HG03025 (cell line): ENCODE results near the gene TAS2R3.
"Not testable (repeated sequence)": the region's sequence is repeated elsewhere in the genome, so short reads cannot be mapped to it uniquely, and the experiment has no call there.

ENCODE experiments used
- ATAC-seq: cut with Tn5 transposase; IDR thresholded peaks from one replicate; pipeline ENCODE4 v1.9.1; 2021; ENCODE audit warnings: mild to moderate bottlenecking, moderate library complexity; ENCODE audit not compliant: unreplicated experiment, low FRiP score

The TAS2R3 gene

GRCh38 chr7:141763797-141764196, at the start of gene TAS2R3:
TSS of gene TAS2R3 (plus strand) at chr7:141764097. CDS start at chr7:141764159, 62 bp downstream.
- no peak for ATAC-seq

GRCh38 chr7:141714571-141714970, 49.3 kb upstream of the TAS2R3 start:
- ATAC-seq = no peak

- no peak for ATAC-seq
Measured at GRCh38 chr7:141715018-141715417, 48.9 kb upstream of the TAS2R3 start.

- ATAC-seq = no peak
Measured at GRCh38 chr7:141715794-141716689, 47.9 kb upstream of the TAS2R3 start.

GRCh38 chr7:141717450-141717849, 46.4 kb upstream of the TAS2R3 start:
- ATAC-seq = no peak

GRCh38 chr7:141722529-141722928, 41.4 kb upstream of the TAS2R3 start:
- no peak for ATAC-seq

GRCh38 chr7:141729020-141729419, 34.9 kb upstream of the TAS2R3 start:
- no peak for ATAC-seq

GRCh38 chr7:141731476-141732149, 32.3 kb upstream of the TAS2R3 start:
- ATAC-seq = no peak

- ATAC-seq = no peak
Measured at GRCh38 chr7:141737118-141737835, 26.6 kb upstream of the TAS2R3 start.

DNA sequence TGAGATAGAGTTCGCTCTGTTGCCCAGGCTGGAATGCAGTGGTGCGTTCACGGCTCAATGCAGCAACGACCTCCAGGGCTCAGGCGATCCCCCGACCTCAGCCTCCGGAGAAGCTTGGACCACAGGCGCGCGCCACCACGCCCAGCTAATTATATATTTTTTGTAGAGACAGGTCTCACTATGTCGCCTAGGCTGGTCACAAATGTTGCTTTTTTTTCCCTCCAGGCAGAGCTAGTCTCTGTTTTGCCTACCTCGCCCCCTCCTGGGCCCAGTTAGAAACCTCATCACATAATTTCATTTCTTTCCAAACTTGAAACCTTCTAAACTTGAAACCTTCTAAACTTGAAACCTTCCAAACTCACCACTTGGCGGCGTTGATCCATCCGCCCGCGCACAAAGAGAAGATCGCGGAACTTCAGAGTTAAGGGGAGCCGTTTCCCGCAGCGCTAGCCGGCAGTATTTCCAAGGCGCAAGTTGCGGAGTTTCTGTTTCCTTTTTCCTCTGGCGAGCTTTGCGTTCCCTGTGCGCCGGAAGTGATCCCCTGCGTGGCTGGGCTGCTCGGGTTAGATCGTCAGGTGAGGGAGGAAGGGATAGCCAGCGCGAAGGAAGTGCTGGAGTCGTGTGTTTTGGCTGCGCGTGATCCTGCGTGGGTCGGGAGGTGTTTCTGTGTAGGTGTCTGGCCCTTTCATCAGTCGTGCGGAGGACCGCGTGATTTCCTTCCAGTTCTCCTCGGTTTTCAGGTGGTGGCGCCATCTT, 25.9 kb upstream of the TAS2R3 start, which contains the start of gene SSBP1:
SSBP1 (plus strand) TSS at position 523 of the 756 bp plus-strand sequence. CDS start 809 bp downstream, outside the sequence.
- peak; percentile 93 for ATAC-seq

GRCh38 chr7:141738592-141739013, 25.3 kb upstream of the TAS2R3 start:
- no peak for ATAC-seq

- ATAC-seq = no peak
Measured at GRCh38 chr7:141739250-141739649, 24.6 kb upstream of the TAS2R3 start.

DNA sequence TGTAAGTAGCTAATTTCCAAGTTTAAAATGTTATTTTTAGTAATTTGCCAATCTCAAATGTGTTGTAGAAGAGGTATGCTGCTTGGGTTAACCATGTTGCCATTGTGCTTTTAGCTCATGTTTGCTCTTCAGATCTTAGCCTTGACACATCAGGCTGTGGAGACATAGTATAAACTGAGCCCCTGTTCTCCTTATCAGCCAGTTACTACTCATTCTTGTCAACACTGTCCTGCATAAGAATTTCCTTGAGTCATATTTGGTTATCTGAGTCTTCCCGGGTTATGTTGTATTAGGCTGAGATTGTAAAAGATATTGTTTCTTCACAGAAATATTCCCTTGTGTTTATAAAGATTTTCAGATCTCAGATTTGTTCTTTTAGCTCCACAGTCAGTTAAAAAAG, 21.7 kb upstream of the TAS2R3 start:
- no peak for ATAC-seq

GRCh38 chr7:141744131-141744530, 19.8 kb upstream of the TAS2R3 start:
- no peak for ATAC-seq

GRCh38 chr7:141748396-141748795, 15.5 kb upstream of the TAS2R3 start:
- ATAC-seq = no peak

DNA sequence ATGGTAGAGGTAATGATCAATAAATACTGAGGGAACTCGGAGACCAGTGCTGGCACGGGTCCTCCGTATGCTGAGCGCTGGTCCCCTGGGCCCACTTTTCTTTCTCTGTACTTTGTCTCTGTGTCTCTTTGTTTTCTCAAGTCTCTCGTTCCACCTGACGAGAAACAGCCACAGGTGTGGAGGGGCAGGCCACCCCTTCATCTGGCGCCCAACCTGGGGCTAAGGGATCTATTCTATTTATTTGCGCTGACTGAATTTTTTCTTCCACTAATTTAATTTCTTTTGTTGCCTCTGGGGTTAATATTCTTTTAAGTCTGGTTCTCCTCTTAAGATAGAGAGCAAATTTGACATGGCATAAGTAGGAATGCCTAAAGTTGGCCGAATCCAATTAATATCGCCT, 12.0 kb upstream of the TAS2R3 start:
- not testable (repeated sequence) for ATAC-seq

DNA sequence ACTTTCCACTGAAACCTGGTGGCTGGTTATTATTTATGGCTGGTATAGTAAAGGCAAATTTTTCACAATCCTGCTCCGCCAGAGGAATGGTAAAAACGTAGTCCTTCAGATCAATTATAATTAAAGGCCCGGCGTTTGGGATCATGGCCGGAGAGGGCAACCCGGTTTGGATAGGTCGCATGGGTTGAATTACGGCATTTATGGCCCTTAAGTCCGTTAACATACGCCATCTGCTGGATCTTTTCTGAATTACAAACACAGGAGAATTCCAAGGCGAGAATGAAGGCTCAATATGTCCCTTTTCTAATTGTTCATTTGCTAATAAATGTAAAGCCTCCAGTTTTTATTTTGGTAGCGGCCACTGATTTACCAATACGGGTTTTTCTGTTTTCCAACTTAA, 11.3 kb upstream of the TAS2R3 start:
- no peak for ATAC-seq

DNA sequence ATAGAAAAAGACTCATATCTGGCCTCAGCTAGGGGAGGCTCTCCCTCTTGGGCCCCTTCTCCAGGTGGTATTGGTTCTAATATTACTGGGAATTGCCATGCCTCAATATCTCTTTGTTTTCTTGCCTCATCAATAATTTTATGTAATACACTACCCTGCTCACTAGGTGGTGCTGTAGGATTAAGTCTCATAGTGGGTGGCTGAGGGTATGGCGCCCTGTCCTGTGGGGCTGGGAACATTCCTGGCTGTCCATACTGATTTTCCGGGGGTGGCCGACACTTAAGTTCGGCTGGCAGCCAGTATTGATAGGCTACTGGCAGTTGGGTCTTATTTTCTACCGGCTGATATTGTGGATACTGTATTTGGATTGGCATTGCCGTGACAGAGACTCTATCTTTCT, 9.0 kb upstream of the TAS2R3 start:
- ATAC-seq = no peak

- ATAC-seq = not testable (repeated sequence)
Measured at GRCh38 chr7:141770083-141770583, 6.2 kb downstream of the TAS2R3 start.

- no peak for ATAC-seq
Measured at GRCh38 chr7:141776374-141776773, 12.5 kb downstream of the TAS2R3 start, which contains the start of gene TAS2R4. TSS of gene TAS2R4 (plus strand) at chr7:141776674. CDS start at chr7:141778489, 1,815 bp downstream.
